ENCODE results near the gene HMOX1.

The HMOX1 gene, protein sequence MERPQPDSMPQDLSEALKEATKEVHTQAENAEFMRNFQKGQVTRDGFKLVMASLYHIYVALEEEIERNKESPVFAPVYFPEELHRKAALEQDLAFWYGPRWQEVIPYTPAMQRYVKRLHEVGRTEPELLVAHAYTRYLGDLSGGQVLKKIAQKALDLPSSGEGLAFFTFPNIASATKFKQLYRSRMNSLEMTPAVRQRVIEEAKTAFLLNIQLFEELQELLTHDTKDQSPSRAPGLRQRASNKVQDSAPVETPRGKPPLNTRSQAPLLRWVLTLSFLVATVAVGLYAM

DNA sequence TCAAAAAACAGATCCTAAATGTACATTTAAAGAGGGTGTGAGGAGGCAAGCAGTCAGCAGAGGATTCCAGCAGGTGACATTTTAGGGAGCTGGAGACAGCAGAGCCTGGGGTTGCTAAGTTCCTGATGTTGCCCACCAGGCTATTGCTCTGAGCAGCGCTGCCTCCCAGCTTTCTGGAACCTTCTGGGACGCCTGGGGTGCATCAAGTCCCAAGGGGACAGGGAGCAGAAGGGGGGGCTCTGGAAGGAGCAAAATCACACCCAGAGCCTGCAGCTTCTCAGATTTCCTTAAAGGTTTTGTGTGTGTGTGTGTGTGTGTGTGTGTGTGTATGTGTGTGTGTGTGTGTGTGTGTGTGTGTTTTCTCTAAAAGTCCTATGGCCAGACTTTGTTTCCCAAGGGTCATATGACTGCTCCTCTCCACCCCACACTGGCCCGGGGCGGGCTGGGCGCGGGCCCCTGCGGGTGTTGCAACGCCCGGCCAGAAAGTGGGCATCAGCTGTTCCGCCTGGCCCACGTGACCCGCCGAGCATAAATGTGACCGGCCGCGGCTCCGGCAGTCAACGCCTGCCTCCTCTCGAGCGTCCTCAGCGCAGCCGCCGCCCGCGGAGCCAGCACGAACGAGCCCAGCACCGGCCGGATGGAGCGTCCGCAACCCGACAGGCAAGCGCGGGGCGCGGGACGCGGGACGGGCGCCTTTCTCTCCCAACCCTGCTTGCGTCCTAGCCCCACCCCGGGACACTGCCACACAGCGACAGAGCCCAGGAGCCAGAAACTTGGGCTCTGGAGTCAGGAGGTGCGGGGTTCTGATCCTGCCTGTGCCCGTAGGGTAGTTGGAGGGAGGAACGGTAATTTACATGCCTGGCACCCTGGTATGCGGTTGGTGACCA is at the start of gene HMOX1:
TSS of gene HMOX1 (plus strand) at position 560 of the 887 bp plus-strand sequence. CDS start at position 638, 78 bp downstream.
- DNase-seq (ENCODE audit: low spot score): peak; percentile 96

DNA sequence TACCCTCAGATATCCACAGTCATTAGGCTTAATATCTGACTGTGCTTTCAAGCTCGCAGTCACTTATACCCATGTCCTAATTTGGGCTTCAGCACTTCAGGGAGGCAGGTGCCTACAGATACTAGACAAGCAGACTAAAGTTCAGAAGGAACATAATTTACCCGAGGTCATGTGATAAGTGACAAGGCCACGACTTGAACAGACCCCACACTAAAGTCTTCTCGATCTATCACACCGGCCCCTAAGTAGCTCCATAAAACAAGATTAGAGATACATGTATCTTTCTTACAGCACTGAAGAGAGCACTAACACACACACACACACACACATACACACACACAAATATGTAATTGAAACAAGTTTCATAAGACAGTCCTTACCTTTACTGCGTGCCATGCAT is 48.6 kb upstream of the HMOX1 start:
- DNase-seq (ENCODE audit: low spot score): no peak

DNA sequence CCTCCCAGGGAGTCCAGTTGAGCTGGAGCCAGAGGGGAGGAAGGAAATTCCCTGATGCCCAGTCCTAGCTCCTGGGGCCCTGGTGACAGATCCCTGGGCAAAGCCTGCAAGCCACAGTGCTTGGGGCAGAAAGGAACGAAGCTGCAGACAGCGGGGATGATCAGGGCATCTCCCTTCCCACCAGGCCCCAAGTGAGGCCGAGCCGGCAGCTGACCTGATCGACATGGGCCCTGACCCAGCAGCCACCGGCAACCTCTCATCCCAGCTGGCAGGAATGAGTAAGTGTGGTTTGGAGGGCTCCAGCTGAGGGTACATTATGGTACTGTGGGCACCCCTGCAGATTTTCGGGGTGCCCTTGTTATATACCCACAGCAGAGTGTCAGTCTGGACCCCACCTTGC is 47.7 kb upstream of the HMOX1 start:
- no peak for DNase-seq (ENCODE audit: low spot score)

DNA sequence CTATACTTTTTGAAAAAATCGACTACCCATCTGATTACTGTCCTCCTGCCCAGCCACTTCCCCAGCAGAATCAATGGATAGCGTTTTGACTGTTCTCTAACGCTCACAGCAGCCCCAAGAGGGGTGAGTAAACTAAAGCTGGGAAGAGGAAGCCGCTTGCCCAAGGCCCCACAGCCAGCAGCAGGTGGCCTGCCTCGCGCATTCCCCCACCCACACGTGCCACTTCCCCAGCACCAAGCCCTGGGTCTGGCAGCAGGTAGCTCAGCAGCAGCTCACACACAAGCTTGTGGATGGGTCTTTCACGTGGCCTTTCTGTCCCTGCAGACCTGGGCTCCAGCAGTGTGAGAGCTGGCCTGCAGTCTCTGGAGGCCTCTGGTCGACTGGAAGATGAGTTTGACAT is 46.9 kb upstream of the HMOX1 start:
- no peak for DNase-seq (ENCODE audit: low spot score)

DNA sequence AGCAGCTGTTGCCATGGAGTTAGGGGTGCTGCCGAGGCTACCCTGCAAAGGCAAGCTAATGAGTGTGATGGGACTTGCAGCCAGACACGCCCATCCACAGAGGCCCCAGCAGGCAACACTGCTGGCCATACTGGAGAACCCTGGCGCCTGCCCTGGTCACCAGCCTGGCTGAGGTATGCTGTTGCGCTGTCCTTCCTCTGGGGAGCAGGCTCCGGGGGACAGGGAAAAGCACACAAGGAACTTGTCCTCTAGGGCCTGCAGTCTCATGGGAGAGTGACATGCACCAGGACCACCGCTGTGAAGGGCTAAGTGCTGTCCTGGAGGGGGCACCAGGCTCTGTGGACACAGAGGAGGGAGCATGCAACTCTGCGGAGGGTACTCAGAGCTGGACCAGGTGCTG is 45.4 kb upstream of the HMOX1 start:
- DNase-seq (ENCODE audit: low spot score): no peak

DNA sequence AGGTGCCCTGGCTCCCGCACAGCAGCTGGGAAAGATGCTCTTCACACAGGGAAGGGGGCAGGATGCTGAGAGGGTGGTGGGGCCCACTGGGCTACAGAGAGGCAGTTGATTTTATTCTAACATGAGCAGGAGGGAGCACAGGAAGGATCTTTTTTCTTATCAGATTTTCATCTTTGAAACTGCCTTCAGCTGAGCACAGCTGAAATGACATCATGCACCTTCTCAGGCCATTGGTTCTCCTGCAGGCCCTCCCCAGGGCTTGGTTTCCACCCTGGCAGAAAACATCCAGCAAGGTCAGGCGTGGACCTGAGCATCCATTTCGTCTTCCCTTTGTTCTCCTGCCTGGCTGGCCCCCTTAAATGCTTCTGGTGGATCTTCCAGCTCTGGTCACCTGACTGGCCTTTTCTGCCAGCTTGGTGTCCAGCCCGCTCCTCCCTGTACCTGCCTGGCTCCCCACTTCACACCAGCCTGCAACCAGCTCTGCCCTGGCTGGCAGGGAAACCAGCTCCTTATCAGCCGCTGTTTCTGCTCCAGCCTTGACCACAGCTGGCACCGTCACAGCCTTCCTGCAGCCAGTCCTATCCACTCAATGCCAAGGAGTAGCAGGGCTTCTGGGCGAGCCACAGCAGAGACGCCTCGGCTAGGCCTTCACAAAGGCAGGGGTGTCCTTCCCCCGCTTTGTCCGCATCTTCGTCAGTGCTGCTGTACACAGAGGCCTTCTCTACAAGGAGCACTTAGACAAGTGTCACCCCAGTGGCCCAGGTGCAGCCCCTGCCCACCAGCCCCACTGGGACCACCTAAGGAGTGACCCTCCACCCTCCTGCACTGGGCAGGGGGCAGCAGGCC is 44.7 kb upstream of the HMOX1 start:
- DNase-seq (ENCODE audit: low spot score): no peak

DNA sequence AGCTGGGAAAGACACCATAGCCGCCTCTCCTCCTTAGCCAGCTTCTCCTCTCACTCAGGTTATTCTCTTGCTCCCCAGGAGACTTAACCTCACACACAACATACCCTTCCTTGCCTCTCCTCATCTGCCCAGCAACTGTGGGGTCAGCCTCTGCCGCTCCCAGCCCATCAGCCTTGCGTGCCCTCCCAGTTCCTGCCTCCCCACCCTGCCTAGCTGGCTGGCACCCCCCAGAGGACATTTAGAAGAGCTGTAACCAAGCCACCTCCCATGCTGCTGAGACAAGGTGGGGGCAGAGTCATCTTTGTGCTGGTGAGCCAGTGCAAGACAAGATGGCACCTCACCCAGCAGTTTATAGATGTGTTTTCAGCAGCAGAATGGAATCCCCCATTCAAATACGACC is 43.0 kb upstream of the HMOX1 start:
- DNase-seq (ENCODE audit: low spot score): no peak

DNA sequence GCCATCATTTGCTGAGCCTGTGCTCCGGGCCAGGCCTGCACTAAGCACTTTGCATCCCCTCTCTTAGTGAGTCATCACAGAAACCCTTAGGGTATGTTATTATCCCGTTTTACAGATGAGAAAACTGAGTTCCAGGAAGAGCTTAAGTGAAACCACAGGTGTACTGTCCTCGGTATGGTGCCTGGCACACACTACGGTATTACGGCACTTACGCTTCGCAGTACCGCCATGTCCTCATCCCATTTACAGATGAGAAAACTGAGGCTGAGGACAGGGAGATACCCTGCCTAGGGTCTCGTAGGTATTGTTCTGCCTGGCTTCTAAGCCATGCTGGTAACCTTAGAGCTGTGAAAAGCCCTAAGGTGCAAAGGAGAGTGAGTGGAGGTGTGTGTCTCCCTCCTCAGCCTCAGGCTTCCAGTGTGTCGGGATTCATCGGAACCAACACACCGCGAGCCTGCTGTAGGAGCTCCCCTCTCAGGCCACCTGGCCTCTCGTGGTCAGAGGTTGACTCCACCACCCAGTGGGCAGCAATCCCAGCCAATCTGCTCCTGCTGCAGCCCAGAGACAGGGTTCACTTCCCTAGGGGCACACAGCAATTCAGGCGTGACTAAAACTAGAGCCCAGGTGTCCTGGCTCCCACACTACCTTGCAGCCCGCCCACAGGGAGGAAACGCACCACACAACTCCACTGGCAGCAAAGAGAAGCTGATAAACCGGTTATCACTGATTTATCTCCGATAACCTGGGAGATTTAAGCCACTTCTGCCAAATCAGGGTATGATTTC is 39.6 kb upstream of the HMOX1 start:
- no peak for DNase-seq (ENCODE audit: low spot score)

DNA sequence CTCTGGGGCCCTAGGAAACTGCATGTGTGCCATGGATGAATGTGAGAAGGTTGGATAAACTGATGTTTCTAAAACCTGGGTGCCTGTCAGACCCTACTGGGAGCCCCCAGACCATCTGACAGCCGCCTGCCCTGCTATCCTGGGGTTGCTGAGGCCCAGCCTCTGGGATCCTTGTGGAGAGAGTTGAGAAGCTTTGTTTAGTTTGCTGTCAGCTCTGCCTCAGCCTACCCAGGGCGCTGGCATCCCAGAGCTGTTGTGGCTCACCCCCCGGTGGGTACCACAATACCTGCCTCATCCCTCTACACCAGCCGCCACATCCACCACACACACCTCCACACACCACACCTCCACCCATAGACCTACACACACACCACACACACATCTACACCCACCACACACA is 38.5 kb upstream of the HMOX1 start:
- no peak for DNase-seq (ENCODE audit: low spot score)

DNA sequence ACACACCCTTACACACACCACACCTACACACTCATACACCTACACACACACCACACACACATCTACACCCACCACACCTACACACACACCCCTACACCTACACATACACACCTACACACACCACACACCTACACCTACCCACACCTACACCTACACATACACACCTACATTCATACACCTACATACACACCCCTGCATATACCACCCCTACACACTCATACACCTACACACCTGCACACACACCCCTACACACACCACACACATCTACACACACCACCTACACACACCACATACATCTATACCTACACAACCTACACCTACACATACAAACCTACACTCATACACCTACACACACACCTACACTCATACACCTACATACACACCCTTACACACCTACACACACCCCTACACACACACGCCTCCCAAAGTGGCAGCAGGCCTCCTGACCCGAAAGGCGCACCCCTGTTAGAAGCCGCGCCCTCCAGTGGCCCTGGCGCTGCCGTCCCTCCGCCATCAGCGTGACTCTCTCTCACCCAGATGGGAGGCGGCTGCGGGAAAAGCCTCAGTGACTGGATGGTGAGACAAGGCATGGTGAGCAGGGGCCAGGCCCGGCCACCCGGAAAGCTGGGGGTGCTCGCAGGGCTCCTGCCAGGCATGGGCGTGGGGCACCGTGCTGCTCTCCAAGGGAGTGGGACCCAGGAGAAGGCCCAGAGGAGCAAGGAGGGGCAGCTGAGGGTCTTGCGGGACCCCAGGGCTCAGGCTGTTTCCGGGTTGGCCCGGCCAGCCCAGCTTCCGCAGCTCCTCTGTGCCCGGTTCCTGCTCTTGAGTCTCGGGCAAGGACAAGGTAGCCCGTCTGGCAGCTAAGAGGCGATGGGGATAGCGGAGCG is 37.0 kb upstream of the HMOX1 start:
- no peak for DNase-seq (ENCODE audit: low spot score)

DNA sequence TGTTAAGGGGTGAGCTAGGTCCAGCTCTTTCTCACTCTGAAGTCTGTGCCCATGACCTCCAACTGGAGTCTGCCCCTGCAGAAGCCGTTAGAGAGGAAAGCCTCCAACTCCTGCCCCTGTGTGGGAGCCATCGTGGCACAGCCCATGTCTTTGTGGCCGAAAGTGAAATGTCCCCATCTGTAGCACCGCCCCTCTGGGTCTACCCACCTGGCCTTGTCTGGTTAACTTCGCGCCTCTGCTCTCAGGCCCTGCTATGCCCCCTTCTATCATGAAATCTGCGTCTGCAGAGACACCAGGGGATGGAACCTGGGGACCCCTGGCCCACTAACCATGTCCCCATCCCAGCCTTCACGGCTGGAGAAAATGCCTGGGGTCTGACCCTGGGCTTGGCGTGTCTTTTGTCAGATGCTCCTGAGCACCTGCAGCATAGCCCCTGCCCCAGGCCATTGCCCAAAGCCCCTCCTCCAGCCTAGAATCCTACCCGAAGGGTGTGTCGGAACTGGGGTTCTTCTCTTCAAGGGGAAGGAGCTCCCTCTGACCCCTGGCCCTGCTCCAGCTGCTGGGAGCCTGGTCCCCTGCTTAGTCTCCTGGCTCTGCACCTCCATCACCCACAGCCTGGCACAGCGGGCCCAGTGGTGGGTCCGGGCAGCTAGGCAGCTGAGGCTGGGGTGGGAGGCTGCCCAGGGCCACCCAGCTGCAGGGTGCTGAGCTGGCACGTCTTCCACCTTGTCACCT is 35.8 kb upstream of the HMOX1 start:
- no peak for DNase-seq (ENCODE audit: low spot score)

DNA sequence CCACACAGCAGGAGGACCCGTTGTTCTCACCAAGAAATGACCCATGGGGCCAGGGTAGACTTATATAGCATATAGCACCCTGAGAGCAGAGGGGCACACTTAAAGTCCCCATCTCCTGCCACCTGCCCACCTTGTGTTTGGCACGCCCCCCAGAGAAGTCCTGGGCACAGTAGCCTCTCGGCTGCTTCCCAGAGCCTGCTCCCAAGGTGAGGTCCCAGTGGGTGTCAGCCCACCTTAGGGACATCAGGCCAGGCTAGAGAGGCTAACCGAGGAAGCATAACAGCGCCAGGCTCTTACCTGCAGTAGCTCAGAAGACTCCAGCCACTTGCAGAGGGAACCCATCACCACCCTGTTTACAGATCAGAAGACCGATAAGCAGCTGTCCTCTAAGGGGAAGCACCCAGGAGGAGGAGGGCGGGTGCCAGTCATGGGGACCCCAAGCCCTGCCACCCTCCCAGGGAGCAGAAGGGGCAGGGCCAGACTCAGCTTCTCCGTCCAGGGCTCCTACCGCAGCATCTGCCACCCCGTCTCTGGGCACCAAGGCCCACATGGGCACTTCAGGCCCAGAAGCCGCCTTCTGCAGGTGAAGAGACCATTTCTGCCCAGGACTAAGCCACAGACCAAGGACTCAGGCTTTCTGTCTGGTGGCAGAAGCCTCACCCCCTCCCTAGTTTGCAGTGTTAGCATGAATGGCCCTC is 34.9 kb upstream of the HMOX1 start:
- no peak for DNase-seq (ENCODE audit: low spot score)

DNA sequence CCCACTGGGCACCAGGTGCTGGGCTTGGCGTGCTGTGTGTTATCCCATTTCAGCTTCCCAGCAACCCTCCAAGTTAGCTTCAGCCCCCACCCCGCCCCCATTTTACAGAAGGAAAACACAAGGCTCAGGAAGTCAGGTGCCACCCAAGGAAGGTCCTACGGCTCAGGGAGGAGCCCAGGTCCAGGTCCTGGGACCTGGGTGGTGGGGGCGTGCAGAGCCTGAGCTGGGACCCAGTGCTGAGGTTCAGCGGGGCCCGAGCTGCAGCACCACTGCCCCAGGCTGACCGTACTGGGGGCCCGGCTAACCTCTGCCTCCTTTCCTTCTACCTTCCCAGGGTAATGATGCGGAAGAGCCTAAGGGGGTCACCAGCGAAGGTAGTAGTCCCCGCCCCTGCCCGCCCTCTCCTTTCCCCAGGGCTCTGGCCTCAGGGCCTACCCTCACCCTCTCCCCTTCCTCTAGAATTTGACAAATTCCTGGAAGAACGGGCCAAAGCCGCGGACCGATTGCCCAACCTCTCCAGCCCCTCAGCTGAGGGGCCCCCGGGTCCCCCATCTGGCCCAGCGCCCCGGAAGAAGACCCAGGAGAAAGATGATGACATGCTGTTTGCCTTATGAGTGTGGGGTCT is 34.2 kb upstream of the HMOX1 start:
- no peak for DNase-seq (ENCODE audit: low spot score)

DNA sequence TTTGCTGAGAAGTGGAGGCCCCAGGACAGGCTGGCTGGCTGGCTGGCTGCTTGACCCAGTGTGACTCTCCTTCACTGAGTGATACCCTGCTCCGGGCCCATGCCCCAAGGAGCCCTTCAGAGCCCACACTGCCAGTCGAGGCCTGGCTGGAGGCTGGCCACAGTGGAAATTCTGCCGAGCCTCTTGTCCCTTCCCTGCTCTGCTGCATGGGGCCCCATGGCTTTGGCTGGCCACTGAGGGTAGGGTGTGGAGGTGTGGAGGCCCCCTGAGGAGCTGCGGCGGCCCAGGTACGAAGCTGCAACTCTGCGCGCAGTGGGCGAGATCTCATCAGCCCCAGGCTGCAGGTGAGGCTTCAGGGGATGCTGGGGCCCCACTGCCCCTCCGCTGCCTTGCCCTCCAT is 33.4 kb upstream of the HMOX1 start:
- DNase-seq (ENCODE audit: low spot score): no peak

DNA sequence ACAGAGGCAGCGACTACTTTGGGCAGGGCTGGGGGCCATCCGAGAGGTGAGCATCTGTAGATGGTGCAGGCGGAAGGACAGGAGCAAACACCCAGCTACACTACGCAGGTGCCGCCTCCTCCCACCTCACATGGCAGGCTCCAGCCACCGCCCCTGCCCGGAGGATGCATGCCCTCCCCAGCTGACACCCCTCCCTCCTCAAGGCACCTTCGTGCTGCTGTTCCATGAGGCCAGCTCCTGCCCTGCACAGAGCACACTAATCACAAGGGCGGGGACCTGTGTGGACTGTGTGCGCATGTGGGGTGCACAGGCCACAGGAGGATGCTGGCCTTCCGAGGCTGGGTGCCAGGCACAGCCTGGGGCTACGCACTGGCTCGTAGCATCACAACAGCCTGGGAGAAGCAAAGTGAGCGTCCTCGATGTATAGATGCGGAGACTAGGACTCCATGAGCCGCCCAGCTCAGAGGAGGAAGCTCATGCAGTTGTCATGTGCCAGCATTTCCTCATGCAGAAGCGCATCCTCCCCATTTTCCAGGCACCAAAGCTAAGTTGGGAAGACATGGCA is 32.8 kb upstream of the HMOX1 start:
- no peak for DNase-seq (ENCODE audit: low spot score)

DNA sequence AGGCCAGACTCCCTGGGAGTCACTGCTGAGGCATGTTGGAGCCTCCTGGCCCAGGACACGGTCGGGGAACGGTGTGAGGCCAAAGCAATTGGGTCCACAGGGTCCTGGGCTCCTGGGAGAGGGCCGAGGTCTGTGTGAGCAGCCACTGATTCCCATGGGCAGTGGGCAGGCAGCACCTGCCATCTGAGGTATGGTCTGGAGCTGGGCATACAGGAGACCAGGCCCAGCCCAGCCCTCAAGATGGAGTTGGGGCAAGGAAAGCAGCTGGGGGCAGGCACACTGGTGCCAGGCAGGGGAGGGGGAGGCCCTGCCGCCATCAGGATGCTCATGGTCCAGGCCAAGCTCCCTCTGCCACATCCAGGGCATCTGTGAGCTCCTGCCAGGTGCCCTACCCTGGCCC is 32.2 kb upstream of the HMOX1 start:
- DNase-seq (ENCODE audit: low spot score): no peak

DNA sequence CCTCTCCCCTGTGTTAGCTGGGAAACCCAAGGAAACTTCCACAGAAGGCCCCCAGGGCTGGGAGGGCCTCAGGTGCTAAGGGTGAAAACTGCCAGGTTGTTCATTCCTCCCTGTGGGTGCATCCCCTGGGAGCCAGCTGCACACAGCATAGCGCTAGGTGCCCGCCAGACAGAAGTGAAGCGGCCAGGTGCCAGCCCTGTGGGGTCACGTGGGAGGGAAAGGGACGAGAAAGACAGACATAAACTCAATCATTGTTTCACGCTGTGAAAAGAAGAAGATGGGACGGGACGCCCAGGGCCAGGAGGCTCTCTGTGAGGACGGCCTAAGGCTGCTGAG is 31.6 kb upstream of the HMOX1 start:
- no peak for DNase-seq (ENCODE audit: low spot score)

DNA sequence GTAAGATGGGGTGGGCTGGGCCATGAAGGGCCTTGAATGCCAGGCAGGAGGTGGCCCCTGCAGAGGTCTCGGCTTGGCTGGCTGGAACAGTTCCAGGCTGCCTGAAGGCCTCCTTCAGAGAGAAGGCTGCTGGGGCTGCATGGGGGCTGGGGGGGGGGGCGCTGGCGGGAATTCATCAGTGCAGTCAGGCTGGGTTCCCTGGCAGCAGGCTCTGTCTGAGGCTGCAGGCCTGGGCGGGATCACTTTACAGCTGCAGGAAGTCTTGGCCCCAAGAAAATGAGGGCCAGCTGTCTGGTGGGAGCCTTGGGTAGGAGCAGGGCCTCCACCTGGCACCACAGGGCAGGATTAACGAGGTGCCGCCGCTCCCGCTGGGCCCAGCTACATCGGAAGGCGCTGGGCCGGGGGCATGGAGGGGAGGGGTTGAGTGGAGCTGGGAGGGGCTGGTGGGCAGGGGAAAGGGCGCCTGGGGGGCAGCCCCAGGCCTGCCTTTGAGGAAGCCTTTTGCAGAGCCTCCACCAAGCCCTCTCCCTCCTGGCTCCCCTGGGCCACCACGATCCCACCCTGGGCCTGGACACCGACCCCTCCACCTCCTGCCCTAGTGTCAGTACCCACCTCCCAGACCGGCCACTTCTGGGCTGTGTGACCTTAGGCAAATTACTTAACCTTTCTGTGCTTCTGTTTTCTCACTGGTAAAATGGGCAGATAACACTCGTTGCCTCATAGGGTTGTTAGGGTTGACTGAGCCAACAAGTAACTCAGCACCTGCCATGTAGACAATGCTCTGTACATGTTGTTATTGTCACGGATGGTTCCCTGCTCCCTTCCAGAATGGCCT is 31.0 kb upstream of the HMOX1 start:
- DNase-seq (ENCODE audit: low spot score): peak; percentile 48

Measured in GM03348 (cell line).